ENCODE data around the gene RAB3C.

DNA sequence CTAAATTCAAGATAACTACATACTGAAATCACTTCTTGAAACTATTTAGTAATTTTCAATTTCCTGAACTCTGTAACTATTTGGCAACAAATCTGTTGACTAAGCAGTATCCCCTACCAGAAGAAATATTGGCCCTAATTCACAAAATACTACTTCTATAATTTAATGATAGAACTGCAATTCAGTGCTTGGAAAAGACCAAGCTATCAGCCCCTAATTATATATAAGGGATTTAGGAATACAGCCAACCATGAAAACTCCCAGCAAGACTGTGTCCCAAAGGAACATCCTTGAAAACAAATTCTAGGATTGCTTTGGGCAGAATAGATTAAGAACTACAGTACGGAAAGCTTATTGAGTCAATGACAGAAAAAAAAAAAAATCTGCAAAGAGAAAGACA is 169.2 kb downstream of the RAB3C start:
- TF ChIP-seq ZFP3 (CRISPR knock-in tag; IDR thresholded peaks at IDR 0.05): no peak
- TF ChIP-seq PATZ1 (CRISPR knock-in tag; IDR thresholded peaks at IDR 0.05; ENCODE audit: borderline replicate concordance): no peak
- TF ChIP-seq ZNF565 (CRISPR knock-in tag; conservative IDR thresholded peaks at IDR 0.05; ENCODE audit: low read depth): no peak
- TF ChIP-seq CREB5 (CRISPR knock-in tag; IDR thresholded peaks at IDR 0.05; ENCODE audit: low read depth): no peak
- no peak for TF ChIP-seq BACH2 (CRISPR knock-in tag; IDR thresholded peaks at IDR 0.05; ENCODE audit: borderline replicate concordance)
- no peak for TF ChIP-seq ZFP30 (CRISPR knock-in tag; IDR thresholded peaks at IDR 0.05)
- TF ChIP-seq POU6F1 (CRISPR knock-in tag; IDR thresholded peaks at IDR 0.05; ENCODE audit: borderline replicate concordance, low read depth): no peak
- no peak for TF ChIP-seq TCF4 (CRISPR knock-in tag; IDR thresholded peaks at IDR 0.05; ENCODE audit: borderline replicate concordance)
- TF ChIP-seq ARNTL (CRISPR knock-in tag; IDR thresholded peaks at IDR 0.05; ENCODE audit: borderline replicate concordance, low read depth): no peak

Measured in SK-N-SH treated with all-trans-retinoic acid at 6 μM for 48 hours (cell line).